Islet precursor cell (in vitro differentiated cells): ENCODE results near the gene GYG2.
"Not testable (repeated sequence)": the region's sequence is repeated elsewhere in the genome, so short reads cannot be mapped to it uniquely, and the experiment has no call there.

ENCODE experiments used
- DNase-seq: peaks from one replicate; pipeline ENCODE4 v3.0.0-alpha.2; 2018

GYG2 gene

GRCh38 chrX:2828344-2828958, at the start of gene GYG2:
Gene GYG2, plus strand, starts transcription at chrX:2828930. Its CDS starts 1,259 bp downstream, at chrX:2830189.
- DNase-seq = peak; percentile 90

GRCh38 chrX:2780472-2781225, 48.1 kb upstream of the GYG2 start:
- DNase-seq = not testable (repeated sequence)

- no peak for DNase-seq
Measured at GRCh38 chrX:2781226-2781571, 47.5 kb upstream of the GYG2 start.

- DNase-seq = no peak
Measured at GRCh38 chrX:2781698-2782097, 47.0 kb upstream of the GYG2 start.

GRCh38 chrX:2782171-2782570, 46.6 kb upstream of the GYG2 start:
- no peak for DNase-seq

- no peak for DNase-seq
Measured at GRCh38 chrX:2782778-2783177, 46.0 kb upstream of the GYG2 start.

GRCh38 chrX:2784026-2784425, 44.7 kb upstream of the GYG2 start:
- no peak for DNase-seq

- no peak for DNase-seq
Measured at GRCh38 chrX:2785538-2785937, 43.2 kb upstream of the GYG2 start.

- no peak for DNase-seq
Measured at GRCh38 chrX:2788980-2789379, 39.8 kb upstream of the GYG2 start.

- no peak for DNase-seq
Measured at GRCh38 chrX:2789569-2789968, 39.2 kb upstream of the GYG2 start.

GRCh38 chrX:2793752-2794151, 35.0 kb upstream of the GYG2 start:
- peak; percentile 49 for DNase-seq

- DNase-seq = peak; percentile 49
Measured at GRCh38 chrX:2794336-2794735, 34.4 kb upstream of the GYG2 start.

- DNase-seq = peak; percentile 22
Measured at GRCh38 chrX:2796808-2797207, 31.9 kb upstream of the GYG2 start.

GRCh38 chrX:2799369-2799768, 29.4 kb upstream of the GYG2 start:
- peak; percentile 24 for DNase-seq

GRCh38 chrX:2799980-2800379, 28.8 kb upstream of the GYG2 start:
- peak; percentile 42 for DNase-seq

GRCh38 chrX:2801223-2801622, 27.5 kb upstream of the GYG2 start:
- DNase-seq = peak; percentile 49

GRCh38 chrX:2802376-2803090, 26.2 kb upstream of the GYG2 start:
- peak; percentile 78 for DNase-seq

- DNase-seq = peak; percentile 84
Measured at GRCh38 chrX:2803486-2803885, 25.2 kb upstream of the GYG2 start.

- DNase-seq = peak; percentile 61
Measured at GRCh38 chrX:2804106-2804843, 24.5 kb upstream of the GYG2 start.

- DNase-seq = peak; percentile 89
Measured at GRCh38 chrX:2804858-2805257, 23.9 kb upstream of the GYG2 start.

- DNase-seq = no peak
Measured at GRCh38 chrX:2811271-2811670, 17.5 kb upstream of the GYG2 start.

GRCh38 chrX:2812161-2812907, 16.4 kb upstream of the GYG2 start:
- peak; percentile 73 for DNase-seq

- no peak for DNase-seq
Measured at GRCh38 chrX:2817036-2817435, 11.7 kb upstream of the GYG2 start.
